ENCODE results near the gene GOLGA6D.

DNA sequence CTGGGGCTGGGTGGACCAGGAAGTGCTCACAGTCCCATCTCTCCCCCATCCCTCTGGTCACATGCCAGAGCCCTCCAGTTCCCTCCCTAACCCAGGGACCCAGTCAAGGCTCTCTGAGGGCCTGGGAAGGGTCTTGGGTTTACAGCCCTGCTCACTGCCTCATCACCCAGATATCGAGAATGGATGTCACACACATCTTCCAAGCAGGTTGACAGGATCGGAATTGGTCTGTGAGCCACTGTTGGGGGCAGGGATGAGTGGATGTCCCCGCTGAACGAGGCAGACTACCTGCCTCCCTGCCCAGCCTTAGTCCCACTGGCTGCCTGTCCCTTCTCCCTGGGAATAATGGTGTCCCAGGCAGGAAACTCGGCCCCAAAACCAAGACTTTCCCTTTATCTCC lies 44.5 kb upstream of the GOLGA6D start:
- no peak for TF ChIP-seq POLR2A (IDR thresholded peaks at IDR 0.05)
- TF ChIP-seq, protein P1, sequence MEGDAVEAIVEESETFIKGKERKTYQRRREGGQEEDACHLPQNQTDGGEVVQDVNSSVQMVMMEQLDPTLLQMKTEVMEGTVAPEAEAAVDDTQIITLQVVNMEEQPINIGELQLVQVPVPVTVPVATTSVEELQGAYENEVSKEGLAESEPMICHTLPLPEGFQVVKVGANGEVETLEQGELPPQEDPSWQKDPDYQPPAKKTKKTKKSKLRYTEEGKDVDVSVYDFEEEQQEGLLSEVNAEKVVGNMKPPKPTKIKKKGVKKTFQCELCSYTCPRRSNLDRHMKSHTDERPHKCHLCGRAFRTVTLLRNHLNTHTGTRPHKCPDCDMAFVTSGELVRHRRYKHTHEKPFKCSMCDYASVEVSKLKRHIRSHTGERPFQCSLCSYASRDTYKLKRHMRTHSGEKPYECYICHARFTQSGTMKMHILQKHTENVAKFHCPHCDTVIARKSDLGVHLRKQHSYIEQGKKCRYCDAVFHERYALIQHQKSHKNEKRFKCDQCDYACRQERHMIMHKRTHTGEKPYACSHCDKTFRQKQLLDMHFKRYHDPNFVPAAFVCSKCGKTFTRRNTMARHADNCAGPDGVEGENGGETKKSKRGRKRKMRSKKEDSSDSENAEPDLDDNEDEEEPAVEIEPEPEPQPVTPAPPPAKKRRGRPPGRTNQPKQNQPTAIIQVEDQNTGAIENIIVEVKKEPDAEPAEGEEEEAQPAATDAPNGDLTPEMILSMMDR (IDR thresholded peaks at IDR 0.05): no peak

All from right lobe of liver (tissue), 4 donors.